CD14-positive monocyte (primary cell): ENCODE results near the gene ADCY7. TPM values are rescaled to one million over a fixed set of nuclear protein-coding genes. Genes with fewer than 3 reads are reported as not detected.

Experiments
- DNase-seq, 3 donors: peaks; one replicate each; pipeline ENCODE4 v3.0.0-alpha.2; 2011 to 2022
- H2AFZ ChIP-seq: 2 replicates; pipeline ENCODE4 v1.6.0; 2012; ENCODE audit warnings: mild to moderate bottlenecking, low read depth, low read length, inconsistent platforms; ENCODE audit not compliant: insufficient read depth, poor library complexity, severe bottlenecking
- H3K27ac ChIP-seq, 2 donors: 1 replicate in 1 of 2; 2 replicates in 1 of 2; pipeline ENCODE4 v1.5.1; 2012 to 2013; ENCODE audit warnings: low read length in 2 of 2, control low read depth in 1 of 2, inconsistent platforms in 1 of 2, low read depth in 1 of 2, mild to moderate bottlenecking in 1 of 2
- H3K27me3 ChIP-seq, 2 donors: one replicate each; pipeline versions ENCODE4 v1.6.0 to v1.6.1; 2011 to 2013; ENCODE audit warnings: low read length in 2 of 2; ENCODE audit not compliant: control insufficient read depth in 2 of 2, insufficient read depth in 2 of 2
- H3K36me3 ChIP-seq, 2 donors: replicated peaks in 1 of 2; 1 replicate in 1 of 2; 2 replicates in 1 of 2; pipeline versions ENCODE4 v1.5.1 to v1.6.1; 2012 to 2013; ENCODE audit warnings: low read length in 2 of 2, control low read depth in 1 of 2, inconsistent platforms in 1 of 2, mild to moderate bottlenecking in 1 of 2; ENCODE audit not compliant: insufficient read depth in 2 of 2, control insufficient read depth in 1 of 2
- H3K4me1 ChIP-seq, 2 donors: 1 replicate in 1 of 2; 2 replicates in 1 of 2; pipeline versions ENCODE4 v1.5.1 to v1.6.1; 2012 to 2013; ENCODE audit warnings: low read length in 2 of 2, control low read depth in 1 of 2, inconsistent platforms in 1 of 2, mild to moderate bottlenecking in 1 of 2, moderate library complexity in 1 of 2; ENCODE audit not compliant: insufficient read depth in 2 of 2, control insufficient read depth in 1 of 2
- H3K4me2 ChIP-seq: replicated peaks from 2 replicates; pipeline ENCODE3; 2012; ENCODE audit warnings: low read length, moderate library complexity, mild to moderate bottlenecking; ENCODE audit not compliant: poor library complexity, severe bottlenecking; ENCODE audit errors: extremely low read depth
- H3K4me3 ChIP-seq, 3 experiments: fragments of 200-600 bp in 1 of 3; sonication (generic) in 1 of 3; replicated peaks in 1 of 3; 1 replicate in 2 of 3; 2 replicates in 1 of 3; pipeline ENCODE4 v1.5.1; 2011 to 2013; ENCODE audit warnings: low read length in 3 of 3, mild to moderate bottlenecking in 3 of 3, control low read depth in 2 of 3, low read depth in 2 of 3, inconsistent platforms in 1 of 3, moderate library complexity in 1 of 3
- H3K79me2 ChIP-seq: 2 replicates; pipeline ENCODE4 v1.6.0; 2012; ENCODE audit warnings: mild to moderate bottlenecking, control low read depth, inconsistent platforms, low read length, moderate library complexity; ENCODE audit not compliant: insufficient read depth
- H3K9ac ChIP-seq: 2 replicates; pipeline ENCODE4 v1.6.0; 2017; ENCODE audit warnings: low read length, mild to moderate bottlenecking; ENCODE audit not compliant: insufficient read depth, poor library complexity, severe bottlenecking
- H3K9me3 ChIP-seq, 2 donors: replicated peaks in 1 of 2; 1 replicate in 1 of 2; 2 replicates in 1 of 2; pipeline versions ENCODE4 v1.5.1 to v1.6.1; 2012 to 2013; ENCODE audit warnings: low read length in 2 of 2, control low read depth in 1 of 2; ENCODE audit not compliant: control insufficient read depth in 1 of 2, insufficient read depth in 1 of 2
- H4K20me1 ChIP-seq: 2 replicates; pipeline ENCODE4 v1.6.0; 2012; ENCODE audit warnings: mild to moderate bottlenecking, low read length, control low read depth, moderate library complexity; ENCODE audit not compliant: insufficient read depth
- H3K27ac Mint-ChIP-seq, 7 donors: one replicate each; pipeline ENCODE4 v1.8.0; 2020; ENCODE audit warnings: mild to moderate bottlenecking in 7 of 7, mixed read lengths in 7 of 7, moderate library complexity in 6 of 7, inconsistent platforms in 2 of 7
- H3K27me3 Mint-ChIP-seq, 3 donors: one replicate each; pipeline ENCODE4 v1.8.0; 2021 to 2022; ENCODE audit warnings: low read depth in 3 of 3, mild to moderate bottlenecking in 3 of 3, mixed read lengths in 3 of 3, moderate library complexity in 3 of 3, inconsistent platforms in 1 of 3
- H3K36me3 Mint-ChIP-seq, 2 donors: one replicate each; pipeline ENCODE4 v1.8.0; 2020; ENCODE audit warnings: mixed read lengths in 2 of 2, inconsistent platforms in 1 of 2, mild to moderate bottlenecking in 1 of 2
- H3K4me1 Mint-ChIP-seq: one replicate; pipeline ENCODE4 v1.8.0; 2020; ENCODE audit warnings: mild to moderate bottlenecking, mixed read lengths
- H3K4me3 Mint-ChIP-seq, 2 donors: one replicate each; pipeline ENCODE4 v1.8.0; 2020; ENCODE audit warnings: mild to moderate bottlenecking in 2 of 2, mixed read lengths in 2 of 2, moderate library complexity in 1 of 2
- H3K9me3 Mint-ChIP-seq, 7 donors: one replicate each; pipeline ENCODE4 v1.8.0; 2020 to 2022; ENCODE audit warnings: mixed read lengths in 7 of 7, mild to moderate bottlenecking in 6 of 7, moderate library complexity in 6 of 7, inconsistent platforms in 2 of 7
- CTCF ChIP-seq: fragments of 200-600 bp; IDR thresholded peaks from one replicate; pipeline ENCODE4 v1.8.0; 2022; ENCODE audit warnings: antibody characterized with exemption, mild to moderate bottlenecking
- WGBS: methylation state at CpG from one replicate; pipeline ENCODE4 v1.1.5; 2013; ENCODE audit warnings: missing lambda C conversion rate; ENCODE audit not compliant: insufficient coverage; 5-methylcytosine and 5-hydroxymethylcytosine counted together
- intact Hi-C, 2 donors: fragments of 100-400 bp; cut with micrococcal nuclease; formaldehyde crosslinking; loops; one replicate each; pipeline versions ENCODE4 v1.15.0 to v1.15.1; 2023
- polyA plus RNA-seq, 3 donors: library from polyadenylated mRNA; depleted of rRNA in 1 of 3; unstranded in 2 of 3; stranded (reverse) in 1 of 3; fragments of 300-500 nt in 2 of 3; fragments of >200 nt in 1 of 3; fragmentation: Illumina TruSeq in 2 of 3; gene quantifications; 1 replicate in 2 of 3; 2 replicates in 1 of 3; pipeline ENCODE4 v1.2.3, GENCODE V29; 2012 to 2021

Gene ADCY7
- polyA plus RNA-seq, 3 donors = 53.1 to 230 (median 91.5) TPM

- no peak overlapping the region for H3K4me3 Mint-ChIP-seq
- peaks cover 56% of the 10 kb centered on the region for H3K4me1 Mint-ChIP-seq
- H3K4me2 ChIP-seq = no peak overlapping the region
- peaks cover 99% of the 10 kb centered on the region for H3K79me2 ChIP-seq
- peaks cover 91% of the 10 kb centered on the region for H4K20me1 ChIP-seq
- intact Hi-C loops = no loop called here
- H3K27me3 Mint-ChIP-seq = no peaks in the 10 kb centered on the region
- H3K27ac ChIP-seq = peak overlapping the region in 1 of 2 donors; percentile 97
- H3K9ac ChIP-seq = no peak overlapping the region
- H2AFZ ChIP-seq = no peak overlapping the region
- peaks cover 39 to 54% of the 10 kb centered on the region in 2 donors for H3K36me3 ChIP-seq
- no peak for TF ChIP-seq CTCF
- H3K27ac Mint-ChIP-seq = peak overlapping the region; percentile 7 to 98 (median 28)
- DNase-seq = no peak
- H3K9me3 ChIP-seq = no peaks in the 10 kb centered on the region
- 79% methylated on average over 5 of the region's 5 CpGs for WGBS
- H3K9me3 Mint-ChIP-seq = no peaks in the 10 kb centered on the region
- no peak overlapping the region for H3K4me3 ChIP-seq
- no peaks in the 10 kb centered on the region for H3K27me3 ChIP-seq
- peaks cover 56 to 59% of the 10 kb centered on the region in 2 donors for H3K4me1 ChIP-seq
- H3K36me3 Mint-ChIP-seq = peaks cover 35 to 78% of the 10 kb centered on the region in 2 donors
These were observed 19.2 kb downstream of the ADCY7 start for GRCh38 chr16:50285406-50286003.

- Mint-ChIP-seq H3K9me3 (no peaks in the 10 kb centered on the region), H3K4me1 (peaks cover 45% of the 10 kb centered on the region), H3K4me3 (no peak overlapping the region), H3K36me3 (peaks cover 43 to 79% of the 10 kb centered on the region in 2 donors), H3K27me3 (no peaks in the 10 kb centered on the region), H3K27ac (peak overlapping the region in 4 of 7 donors; percentile 33 to 84 (median 62))
- Histone ChIP-seq H3K27ac (peak overlapping the region in 1 of 2 donors; percentile 97), H3K36me3 (peaks cover 49 to 65% of the 10 kb centered on the region in 2 donors), H3K4me1 (peaks cover 45 to 47% of the 10 kb centered on the region in 2 donors), H2AFZ (no peak overlapping the region), H3K9ac (no peak overlapping the region), H3K9me3 (no peaks in the 10 kb centered on the region), H3K4me3 (no peak overlapping the region), H3K4me2 (no peak overlapping the region), H4K20me1 (peaks cover 96% of the 10 kb centered on the region), H3K27me3 (no peaks in the 10 kb centered on the region), H3K79me2 (peaks cover 97% of the 10 kb centered on the region)
- TF ChIP-seq CTCF = no peak
- WGBS = 100% methylated on average over 1 of the region's 3 CpGs
- DNase-seq = no peak
- intact Hi-C loops = no loop called here
These were observed 20.3 kb downstream of the ADCY7 start for GRCh38 chr16:50286681-50287080.
